GM21515 (cell line): ENCODE results near the gene ESPL1.

Source experiments
- ATAC-seq: cut with Tn5 transposase; IDR thresholded peaks from one replicate; pipeline ENCODE4 v1.9.1; 2021; ENCODE audit not compliant: unreplicated experiment

ESPL1 gene

GRCh38 chr12:53255996-53256395 is 12.1 kb upstream of the ESPL1 start:
- ATAC-seq: no peak

- ATAC-seq: no peak
These were observed 9.3 kb upstream of the ESPL1 start for GRCh38 chr12:53258541-53259539.

GRCh38 chr12:53259891-53260290 is 8.2 kb upstream of the ESPL1 start:
- ATAC-seq: no peak

- no peak for ATAC-seq
These were observed 2.3 kb upstream of the ESPL1 start for GRCh38 chr12:53265783-53266182.

GRCh38 chr12:53267306-53267998 is 647 bp upstream of the ESPL1 start:
- ATAC-seq: peak; percentile 3

- ATAC-seq: no peak
These were observed 797 bp downstream of the ESPL1 start for GRCh38 chr12:53268630-53269562.

GRCh38 chr12:53274445-53274844 is 6.3 kb downstream of the ESPL1 start:
- no peak for ATAC-seq

GRCh38 chr12:53276511-53276910 is 8.4 kb downstream of the ESPL1 start:
- no peak for ATAC-seq

GRCh38 chr12:53277981-53278380 is 9.9 kb downstream of the ESPL1 start:
- ATAC-seq: no peak

- ATAC-seq: no peak
These were observed 11.3 kb downstream of the ESPL1 start for GRCh38 chr12:53279283-53279869.

GRCh38 chr12:53279888-53280498 is 11.9 kb downstream of the ESPL1 start:
- no peak for ATAC-seq

GRCh38 chr12:53286448-53286847 is 18.3 kb downstream of the ESPL1 start:
- ATAC-seq: no peak

- no peak for ATAC-seq
These were observed 19.7 kb downstream of the ESPL1 start for GRCh38 chr12:53287741-53288216.

- ATAC-seq: no peak
These were observed 20.2 kb downstream of the ESPL1 start for GRCh38 chr12:53288322-53288721.

- ATAC-seq: no peak
These were observed 21.8 kb downstream of the ESPL1 start for GRCh38 chr12:53289891-53290290.

- no peak for ATAC-seq
These were observed 22.6 kb downstream of the ESPL1 start for GRCh38 chr12:53290661-53291060.

- ATAC-seq: no peak
These were observed 24.3 kb downstream of the ESPL1 start for GRCh38 chr12:53292426-53292825.

- ATAC-seq: peak; percentile 84
These were observed 27.2 kb downstream of the ESPL1 start, which contains the start of gene PFDN5 for GRCh38 chr12:53295070-53295890. Gene PFDN5 (plus strand): TSS chr12:53295542. CDS start chr12:53295568, 26 bp downstream.

- ATAC-seq: no peak
These were observed 27.8 kb downstream of the ESPL1 start for GRCh38 chr12:53295891-53296219.
